ENCODE data around the gene TNNC1.

- TF ChIP-seq CTCF (IDR thresholded peaks at IDR 0.05), result no peak
- TF ChIP-seq ZFX (IDR thresholded peaks at IDR 0.05; ENCODE audit: borderline replicate concordance), result no peak
Observed at GRCh38 chr3:52401551-52401950, 52.3 kb downstream of the TNNC1 start.

Data from 22Rv1 (cell line).